Loucy (cell line): ENCODE data around the gene C16orf78.
A peak's percentile ranks its signal among the peaks of the same experiment; 100 is the strongest.

Experiments
- H2AFZ ChIP-seq: fragments of 200-600 bp; sonication (generic); 2 replicates; pipeline ENCODE4 v1.6.0; 2016; ENCODE audit warnings: antibody characterized with exemption, mild to moderate bottlenecking, low read length, moderate library complexity
- H3F3A ChIP-seq: fragments of 200-600 bp; 2 replicates; pipeline ENCODE4 v1.6.0; 2016; ENCODE audit warnings: antibody characterized with exemption, low read depth, mild to moderate bottlenecking
- H3K27me3 ChIP-seq: fragments of 200-600 bp; sonication (generic); 2 replicates; pipeline ENCODE4 v1.6.1; 2014; ENCODE audit warnings: low read length, mild to moderate bottlenecking; ENCODE audit not compliant: insufficient read depth, poor library complexity, severe bottlenecking
- H3K36me3 ChIP-seq: fragments of 200-600 bp; sonication (generic); 2 replicates; pipeline ENCODE4 v1.6.1; 2016; ENCODE audit warnings: low read length; ENCODE audit not compliant: insufficient read depth
- H3K4me1 ChIP-seq: fragments of 200-600 bp; sonication (generic); 2 replicates; pipeline ENCODE4 v1.5.1; 2014; ENCODE audit warnings: low read length, mild to moderate bottlenecking; ENCODE audit not compliant: insufficient read depth, poor library complexity, severe bottlenecking
- H3K4me2 ChIP-seq: fragments of 200-600 bp; sonication (generic); 2 replicates; pipeline ENCODE4 v1.6.0; 2014; ENCODE audit warnings: antibody characterized with exemption, low read length, low read depth, mild to moderate bottlenecking; ENCODE audit not compliant: poor library complexity, severe bottlenecking
- H3K4me3 ChIP-seq: fragments of 200-600 bp; sonication (generic); 2 replicates; pipeline ENCODE4 v1.5.1; 2014; ENCODE audit warnings: low read length, mild to moderate bottlenecking, mixed read lengths; ENCODE audit not compliant: poor library complexity, severe bottlenecking
- H3K79me2 ChIP-seq: fragments of 200-600 bp; sonication (generic); 2 replicates; pipeline ENCODE4 v1.6.1; 2014; ENCODE audit warnings: low read length; ENCODE audit not compliant: insufficient read depth
- H3K9ac ChIP-seq: fragments of 200-600 bp; sonication (generic); 2 replicates; pipeline ENCODE4 v1.6.0; 2014; ENCODE audit warnings: mild to moderate bottlenecking, low read depth, low read length, moderate library complexity; ENCODE audit not compliant: poor library complexity, severe bottlenecking
- H3K9me2 ChIP-seq: fragments of 200-600 bp; sonication (generic); replicated peaks from 2 replicates; pipeline ENCODE4 v1.6.1; 2016; ENCODE audit warnings: low read depth, low read length, mixed read lengths
- H3K9me3 ChIP-seq: fragments of 200-600 bp; sonication (generic); 2 replicates; pipeline ENCODE4 v1.6.1; 2014; ENCODE audit warnings: mild to moderate bottlenecking, antibody characterized with exemption, low read length, low read depth; ENCODE audit not compliant: insufficient read depth
- H4K20me1 ChIP-seq: fragments of 200-600 bp; sonication (generic); 2 replicates; pipeline ENCODE4 v1.6.0; 2014; ENCODE audit warnings: antibody characterized with exemption, low read length, mild to moderate bottlenecking; ENCODE audit not compliant: insufficient read depth, poor library complexity, severe bottlenecking
- CTCF ChIP-seq: fragments of 200-600 bp; sonication (generic); conservative IDR thresholded peaks from 2 replicates; pipeline ENCODE4 v1.5.1; 2014; ENCODE audit warnings: mild to moderate bottlenecking, antibody characterized with exemption, low read length
- EZH2phosphoT487 ChIP-seq: fragments of 200-600 bp; IDR thresholded peaks from 2 replicates; pipeline ENCODE4 v1.6.1; 2018; ENCODE audit warnings: antibody characterized with exemption, mild to moderate bottlenecking, moderate library complexity, borderline replicate concordance

Gene C16orf78

GRCh38 chr16:49328325-49328724 lies 45.3 kb upstream of the C16orf78 start:
- no peak overlapping the region for H3K4me2 ChIP-seq
- no peaks in the 10 kb centered on the region for H3K27me3 ChIP-seq
- H3F3A ChIP-seq = no peaks in the 10 kb centered on the region
- no peaks in the 10 kb centered on the region for H3K9me2 ChIP-seq
- no peak overlapping the region for H2AFZ ChIP-seq
- H3K36me3 ChIP-seq = no peaks in the 10 kb centered on the region
- peaks cover 4% of the 10 kb centered on the region for H3K4me1 ChIP-seq
- no peaks in the 10 kb centered on the region for H4K20me1 ChIP-seq
- no peaks in the 10 kb centered on the region for H3K79me2 ChIP-seq
- TF ChIP-seq CTCF = no peak
- no peak for TF ChIP-seq EZH2phosphoT487
- no peak overlapping the region for H3K9ac ChIP-seq
- no peaks in the 10 kb centered on the region for H3K9me3 ChIP-seq
- H3K4me3 ChIP-seq = no peak overlapping the region

DNA sequence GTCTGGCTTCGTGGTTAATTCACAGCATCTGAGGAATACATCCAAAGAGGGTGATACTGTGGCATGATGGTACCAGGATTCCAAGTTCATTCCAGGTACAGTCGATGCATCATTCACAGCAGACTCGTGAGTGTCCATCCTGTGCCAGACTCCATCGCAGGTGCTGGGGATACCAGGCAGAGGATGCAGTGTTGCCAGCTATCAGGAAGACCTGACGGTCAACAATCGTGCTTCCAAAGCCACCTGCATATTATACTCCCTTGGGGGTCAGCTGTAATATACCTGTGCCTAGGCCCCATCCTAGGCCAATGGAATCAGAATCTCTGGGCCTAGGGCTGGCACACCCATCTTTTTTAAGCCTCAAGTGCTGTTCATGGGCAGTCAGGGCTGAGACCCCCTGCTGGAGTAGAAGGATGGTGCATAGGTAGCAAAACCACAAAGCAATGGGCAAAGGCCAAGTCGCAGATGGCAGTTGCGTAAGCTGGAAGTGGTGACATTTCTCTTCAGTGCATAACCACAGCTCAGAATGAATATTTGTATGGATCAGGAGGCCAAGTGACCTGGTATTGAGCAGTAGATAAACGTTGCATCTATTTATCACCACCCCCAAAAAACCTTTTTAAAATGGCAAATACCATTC lies 42.9 kb upstream of the C16orf78 start:
- Histone ChIP-seq H3K9me2 (no peaks in the 10 kb centered on the region), H3F3A (no peaks in the 10 kb centered on the region), H3K27me3 (no peaks in the 10 kb centered on the region), H3K4me2 (no peak overlapping the region), H3K4me1 (peaks cover 4% of the 10 kb centered on the region), H3K9ac (no peak overlapping the region), H4K20me1 (no peaks in the 10 kb centered on the region), H2AFZ (no peak overlapping the region), H3K4me3 (no peak overlapping the region), H3K36me3 (no peaks in the 10 kb centered on the region), H3K9me3 (no peaks in the 10 kb centered on the region), H3K79me2 (no peaks in the 10 kb centered on the region)
- TF ChIP-seq EZH2phosphoT487 = no peak
- TF ChIP-seq CTCF = peak; percentile 38; the same call in 1 of the 2 replicates

DNA sequence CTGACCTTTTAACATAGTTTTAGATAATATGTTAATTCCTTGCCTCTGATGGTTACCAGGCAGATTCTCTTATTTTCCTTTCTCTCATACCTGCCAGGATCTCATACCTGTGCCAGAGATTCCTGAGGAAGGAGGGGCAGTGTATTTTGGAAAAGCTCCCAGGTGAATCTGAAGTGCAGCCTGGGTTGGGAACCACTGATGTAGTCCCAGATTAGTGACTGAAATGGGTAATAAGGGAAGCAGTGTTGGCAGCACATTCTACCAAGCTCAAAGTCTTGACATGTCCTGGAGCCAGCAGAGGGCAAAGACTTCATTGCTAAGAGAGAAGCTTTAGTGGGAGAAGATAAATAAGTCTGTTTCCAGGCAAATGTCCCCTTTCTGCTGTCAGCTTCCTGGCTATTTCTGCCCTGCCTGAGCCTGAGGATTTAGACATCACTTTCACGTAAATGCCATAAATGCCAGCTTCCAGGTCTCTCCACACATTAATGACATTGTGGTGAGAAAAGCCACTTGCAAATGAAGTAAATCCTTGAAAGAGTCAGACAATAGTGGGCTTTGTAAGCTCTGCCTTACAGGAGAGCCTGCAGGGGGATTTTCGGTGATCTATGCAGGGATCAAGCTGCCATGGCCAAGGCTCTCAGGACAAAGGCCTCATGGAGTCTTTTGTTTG lies 40.9 kb upstream of the C16orf78 start:
- Histone ChIP-seq H3K4me2 (no peak overlapping the region), H2AFZ (no peak overlapping the region), H3F3A (no peaks in the 10 kb centered on the region), H3K27me3 (no peaks in the 10 kb centered on the region), H3K9me3 (no peaks in the 10 kb centered on the region), H3K9me2 (no peaks in the 10 kb centered on the region), H3K36me3 (no peaks in the 10 kb centered on the region), H3K4me1 (peaks cover 8% of the 10 kb centered on the region), H4K20me1 (no peaks in the 10 kb centered on the region), H3K4me3 (no peak overlapping the region), H3K79me2 (no peaks in the 10 kb centered on the region), H3K9ac (no peak overlapping the region)
- TF ChIP-seq CTCF = no peak
